ENCODE measurements around the gene CELF4.

The CELF4 gene

GRCh38 chr18:37482002-37482401 lies 83.6 kb downstream of the CELF4 start:
- H3K4me3 ChIP-seq (ENCODE audit: low read depth, low read length) = no peak overlapping the region
- POLR2A ChIA-PET = no interaction called here
- CTCF ChIA-PET = no interaction called here
- no peak for TF ChIP-seq CTCF (IDR thresholded peaks at IDR 0.05; ENCODE audit: insufficient read depth, low read length, missing control alignments)
- no peak for DNase-seq (ENCODE audit: low read depth, low spot score)

- CTCF ChIA-PET = no interaction called here
- no peak overlapping the region for H3K4me3 ChIP-seq (ENCODE audit: low read depth, low read length)
- DNase-seq (ENCODE audit: low read depth, low spot score) = no peak
- POLR2A ChIA-PET = no interaction called here
- TF ChIP-seq CTCF (IDR thresholded peaks at IDR 0.05; ENCODE audit: insufficient read depth, low read length, missing control alignments) = no peak
Observed at GRCh38 chr18:37481491-37481890, 84.1 kb downstream of the CELF4 start.

- POLR2A ChIA-PET = no interaction called here
- no peak for TF ChIP-seq CTCF (IDR thresholded peaks at IDR 0.05; ENCODE audit: insufficient read depth, low read length, missing control alignments)
Observed at GRCh38 chr18:37481072-37481471, 84.5 kb downstream of the CELF4 start.

GRCh38 chr18:37476611-37477295 lies 88.8 kb downstream of the CELF4 start:
- POLR2A ChIA-PET = no interaction called here
- no peak for TF ChIP-seq CTCF (IDR thresholded peaks at IDR 0.05; ENCODE audit: insufficient read depth, low read length, missing control alignments)
- no peak overlapping the region for H3K4me3 ChIP-seq (ENCODE audit: low read depth, low read length)
- CTCF ChIA-PET = interaction anchor here (1.0 to 2.8 kb wide), 7 partner anchors 11 to 92 kb away, joined by 3 to 17 read pairs (median 3); no protein-coding TSS in a partner anchor
- DNase-seq (ENCODE audit: low read depth, low spot score) = no peak

More at GRCh38 chr18:37481072-37481471, 84.5 kb downstream of the CELF4 start:
- H3K4me3 ChIP-seq (ENCODE audit: low read depth, low read length) = no peak overlapping the region
- CTCF ChIA-PET = no interaction called here
- DNase-seq (ENCODE audit: low read depth, low spot score) = no peak

- peak; percentile 60 for TF ChIP-seq CTCF (IDR thresholded peaks at IDR 0.05; ENCODE audit: insufficient read depth, low read length, missing control alignments)
- POLR2A ChIA-PET = no interaction called here
- no peak overlapping the region for H3K4me3 ChIP-seq (ENCODE audit: low read depth, low read length)
- no peak for DNase-seq (ENCODE audit: low read depth, low spot score)
- CTCF ChIA-PET = interaction anchor here (0.9 to 3.0 kb wide), 10 partner anchors 10 to 154 kb away, joined by 3 to 29 read pairs (median 3); no protein-coding TSS in a partner anchor
Observed at GRCh38 chr18:37476182-37476581, 89.4 kb downstream of the CELF4 start.

- no peak overlapping the region for H3K4me3 ChIP-seq (ENCODE audit: low read depth, low read length)
- CTCF ChIA-PET = interaction anchor here (0.9 to 3.0 kb wide), 4 partner anchors 11 to 94 kb away, joined by 3 to 29 read pairs (median 6); no protein-coding TSS in a partner anchor
- TF ChIP-seq CTCF (IDR thresholded peaks at IDR 0.05; ENCODE audit: insufficient read depth, low read length, missing control alignments) = no peak
- no peak for DNase-seq (ENCODE audit: low read depth, low spot score)
- POLR2A ChIA-PET = no interaction called here
Observed at GRCh38 chr18:37473195-37473840, 92.3 kb downstream of the CELF4 start.

Data from AG04449 (cell line).